Motor neuron (in vitro differentiated cells): ENCODE measurements around the gene RASD1. TPM values are rescaled to one million over a fixed set of nuclear protein-coding genes. Genes with fewer than 3 reads are reported as not detected.

Experiments
- ATAC-seq, 8 experiments: fragments of 200-7000 bp; cut with Tn5 transposase; replicated peaks in 6 of 8; 2 replicates each; pipeline ENCODE4 v1.8.0; 2021; ENCODE audit warnings: mild to moderate bottlenecking in 8 of 8, moderate library complexity in 8 of 8
- H3K27ac ChIP-seq, 2 donors: fragments of 250-450 bp; sonication (Bioruptor Pico); 2 replicates each; pipeline ENCODE4 v1.9.0; 2021; ENCODE audit warnings: antibody characterized with exemption in 2 of 2, mild to moderate bottlenecking in 2 of 2, moderate library complexity in 1 of 2
- H3K4me1 ChIP-seq, 2 donors: fragments of 250-450 bp; sonication (Bioruptor Pico); replicated peaks in 1 of 2; 2 replicates each; pipeline ENCODE4 v1.6.1; 2021; ENCODE audit warnings: antibody characterized with exemption in 2 of 2, mild to moderate bottlenecking in 2 of 2, moderate library complexity in 1 of 2
- H3K4me3 ChIP-seq, 5 donors: fragments of 250-450 bp; sonication (Bioruptor Pico); 2 replicates each; pipeline ENCODE4 v1.9.0; 2021; ENCODE audit warnings: antibody characterized with exemption in 5 of 5, mild to moderate bottlenecking in 5 of 5, moderate library complexity in 4 of 5
- WGBS, 10 experiments: fragments of 450-650 bp; shearing (Covaris generic); methylation state at CpG; one replicate each; pipeline ENCODE4 v1.0.0; 2022; 5-methylcytosine and 5-hydroxymethylcytosine counted together
- in situ Hi-C, 9 experiments: fragments of 400-800 bp; cut with MboI; loops; one replicate each; pipeline ENCODE4 v1.15.0; 2021; ENCODE audit warnings: low sequenced_read_pairs in 9 of 9, low pct_unique_long_range_greater_than_20kb in 2 of 9; ENCODE audit not compliant: unreplicated experiment in 9 of 9
- total RNA-seq, 8 experiments: library from RNA; unstranded; fragments of 300-600 nt; gene quantifications; 2 replicates each; pipeline versions ENCODE4 v1.2.3 to v1.2.4, GENCODE V29; 2022

RASD1 gene
- total RNA-seq, 8 experiments from 2014 or later, result 0.46 to 37.1 (median 6.7) TPM

DNA sequence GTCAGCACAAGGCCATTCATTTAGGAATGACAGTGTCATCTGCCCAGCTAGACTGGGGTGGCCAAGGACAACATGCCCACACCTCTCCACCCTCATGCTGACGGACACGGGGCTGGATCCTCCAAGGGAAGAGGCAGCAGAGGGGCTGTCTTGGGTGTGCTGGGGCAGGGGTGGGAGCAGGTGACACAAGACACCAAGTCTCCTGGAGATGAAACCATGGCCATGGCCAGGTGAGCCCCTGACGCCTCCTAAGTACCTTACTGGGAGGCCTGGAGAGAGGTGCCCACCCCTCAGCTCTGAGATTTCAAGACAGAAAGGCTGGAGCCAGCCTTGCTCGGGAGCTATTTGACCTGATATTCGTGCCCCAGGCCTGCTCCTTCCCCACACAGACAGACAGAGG, 9.0 kb upstream of the RASD1 start:
- no CpG with 5 or more reads among the region's 5 CpGs for WGBS, 10 experiments
- Histone ChIP-seq H3K4me3 (no peak overlapping the region), H3K4me1 (peaks cover 17 to 24% of the 10 kb centered on the region in 2 donors), H3K27ac (no peak overlapping the region)
- ATAC-seq, result no peak
- in situ Hi-C loops, result loop anchor here in 1 of 9 experiments (10.0 kb wide), 1 partner anchor 60 kb away; no protein-coding TSS in a partner anchor

DNA sequence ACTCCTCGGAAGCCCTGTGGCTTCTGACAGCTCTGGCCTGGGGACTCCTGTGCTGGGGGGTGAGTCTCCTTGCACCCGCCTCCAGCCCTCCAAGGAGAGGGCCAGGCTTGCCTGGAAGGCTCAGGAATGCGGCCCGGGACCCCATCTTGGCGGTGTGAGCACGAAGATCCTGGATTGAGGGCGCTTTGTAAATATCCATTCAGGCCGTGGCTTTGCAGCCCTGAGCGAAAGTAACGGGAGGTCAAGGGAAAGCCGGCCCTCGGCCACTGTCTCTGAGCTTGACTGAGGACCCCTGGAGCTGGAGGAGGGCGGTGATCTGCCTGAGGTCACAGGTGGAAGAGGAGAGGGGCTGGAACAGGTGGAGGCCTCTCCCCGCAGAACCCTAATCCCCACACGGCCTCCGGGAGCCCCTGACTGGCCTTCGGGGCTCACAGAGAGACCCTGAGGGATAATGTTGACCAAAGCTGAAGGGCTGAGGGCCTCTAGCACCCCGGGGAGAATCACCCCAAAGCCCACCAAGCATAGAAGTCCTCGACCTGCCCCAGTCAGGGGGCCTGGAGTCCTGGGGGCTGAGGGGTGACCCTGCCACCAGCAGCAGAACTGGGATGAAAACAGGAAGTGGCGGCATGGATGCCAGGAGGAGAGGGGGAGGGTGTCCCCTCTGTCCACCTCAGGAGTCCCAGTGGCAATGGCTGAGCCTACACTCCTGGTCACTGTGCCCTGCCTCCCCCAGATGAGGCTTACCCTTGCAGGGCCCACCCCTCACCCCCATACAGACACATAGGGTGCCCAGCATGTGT, 8.3 kb upstream of the RASD1 start:
- 50 to 100% (median 57%) methylated on average over 1 to 2 of the region's 20 CpGs; no CpG with 5 or more reads in 7 of the 10 experiments for WGBS, 10 experiments
- Histone ChIP-seq H3K27ac (no peak overlapping the region), H3K4me3 (no peak overlapping the region), H3K4me1 (peaks cover 21 to 24% of the 10 kb centered on the region in 2 donors)
- in situ Hi-C loops, result loop anchor here in 1 of 9 experiments (10.0 kb wide), 1 partner anchor 60 kb away; no protein-coding TSS in a partner anchor
- ATAC-seq, result no peak

DNA sequence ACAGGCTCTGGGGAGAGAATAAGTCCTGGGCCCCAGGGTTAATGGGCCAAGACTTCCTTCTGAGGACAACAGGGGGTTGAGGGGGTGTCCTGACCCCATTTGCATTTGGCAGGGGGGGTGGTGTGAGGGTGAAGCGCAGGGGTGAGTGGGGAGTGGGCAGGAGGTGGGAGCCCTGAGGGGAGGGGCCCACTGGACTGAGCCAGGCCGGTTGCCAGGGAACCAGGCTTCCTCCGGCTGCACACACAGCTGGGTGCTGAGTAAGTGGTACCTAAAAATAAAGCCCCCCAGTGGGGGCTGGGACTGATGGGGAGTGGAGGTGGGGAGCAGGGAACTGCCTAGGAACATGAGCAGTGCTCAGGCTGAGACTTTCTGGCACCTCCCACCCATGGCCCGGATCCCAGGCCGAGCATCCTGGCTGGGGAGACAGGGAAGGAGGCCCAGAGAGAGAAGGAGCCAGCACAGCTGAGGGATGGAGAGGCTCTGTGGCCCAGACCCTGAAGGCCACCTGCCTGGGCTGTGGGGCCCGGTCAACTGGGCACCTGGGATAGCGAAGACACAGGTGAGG, 7.5 kb upstream of the RASD1 start:
- WGBS, 10 experiments, result 36 to 100% methylated on average over 2 to 4 of the region's 7 CpGs; no CpG with 5 or more reads in 8 of the 10 experiments
- Histone ChIP-seq H3K4me1 (peaks cover 21 to 24% of the 10 kb centered on the region in 2 donors), H3K4me3 (no peak overlapping the region), H3K27ac (no peak overlapping the region)
- in situ Hi-C loops, result loop anchor here in 1 of 9 experiments (10.0 kb wide), 1 partner anchor 61 kb away; no protein-coding TSS in a partner anchor
- peak in 5 of 8 experiments; percentile 13 to 34 (median 18) for ATAC-seq

DNA sequence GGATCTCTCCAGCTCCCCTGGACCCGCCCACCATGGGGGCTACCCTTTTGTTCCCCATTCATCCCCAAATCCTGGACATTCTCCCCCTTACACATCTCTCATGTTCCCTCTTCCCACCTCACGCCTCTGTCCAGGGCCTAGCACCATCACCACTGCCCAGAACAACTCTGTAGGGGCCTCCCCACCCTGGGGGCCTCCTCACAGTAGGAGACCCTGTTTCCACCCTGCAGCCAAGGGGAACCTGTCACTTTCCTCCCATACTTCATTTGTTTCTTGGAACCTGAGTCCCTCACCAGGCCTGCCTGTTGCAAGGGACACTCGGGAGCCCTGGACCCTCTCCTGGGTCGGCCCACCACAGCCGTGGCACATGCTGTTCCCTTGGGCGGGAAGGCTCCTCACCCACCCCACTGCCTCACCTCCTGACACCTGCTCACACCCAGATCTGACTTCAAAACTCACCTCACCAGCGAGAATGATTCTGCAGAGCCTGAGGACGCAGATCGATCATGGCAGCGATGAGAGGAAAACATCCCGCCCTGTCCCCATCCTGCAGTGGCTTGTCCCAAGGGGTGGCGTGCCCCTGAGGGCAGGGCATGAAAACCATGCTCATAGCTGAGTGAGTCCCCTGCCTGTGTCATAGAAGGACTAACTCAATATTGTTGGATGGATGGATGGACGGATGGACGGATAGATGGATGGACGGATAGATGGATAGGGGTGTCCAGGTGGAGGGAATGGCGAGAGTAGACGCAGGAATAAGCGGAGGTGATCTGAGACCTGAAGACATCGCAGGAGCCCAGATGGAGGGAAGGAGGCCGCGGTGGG, 6.8 kb upstream of the RASD1 start:
- no peak for ATAC-seq
- no peak overlapping the region for H3K27ac ChIP-seq

DNA sequence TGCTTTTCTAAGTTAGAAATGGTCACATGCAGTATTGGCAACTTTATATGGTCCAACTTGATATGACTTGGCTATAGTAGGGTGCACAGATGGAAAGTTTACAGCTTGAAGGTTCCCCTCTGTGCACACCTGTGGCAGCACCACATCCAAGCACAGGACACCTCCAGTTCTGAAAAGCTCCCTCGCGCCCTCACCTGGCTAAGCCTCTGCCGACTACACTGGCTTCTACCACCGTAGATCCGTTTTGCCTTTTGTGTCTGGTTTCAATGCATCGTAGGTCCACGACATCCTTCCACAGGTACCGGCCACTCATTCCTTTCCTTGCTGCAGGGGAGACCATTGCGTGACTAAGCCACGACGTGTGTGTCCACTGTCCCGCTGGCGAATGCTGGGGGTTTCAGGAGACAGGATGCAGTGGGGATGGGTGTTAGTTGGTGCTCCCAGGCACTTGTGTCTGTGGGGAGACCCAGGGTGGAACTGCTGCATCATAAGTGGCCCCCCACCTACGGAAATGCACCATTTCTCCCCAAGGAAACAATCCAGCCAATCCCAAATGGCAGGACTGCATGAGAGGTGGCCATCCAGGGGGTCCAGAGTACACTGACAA, 4.9 kb upstream of the RASD1 start:
- in situ Hi-C loops, result loop anchor here in 1 of 9 experiments (10.0 kb wide), 1 partner anchor 64 kb away; no protein-coding TSS in a partner anchor
- Histone ChIP-seq H3K27ac (no peak overlapping the region), H3K4me3 (no peak overlapping the region), H3K4me1 (peaks cover 7 to 15% of the 10 kb centered on the region in 2 donors)
- no peak for ATAC-seq
- 0 to 79% (median 39%) methylated on average over 1 to 10 of the region's 14 CpGs; no CpG with 5 or more reads in 5 of the 10 experiments for WGBS, 10 experiments

More for the DNA sequence above, 6.8 kb upstream of the RASD1 start:
- in situ Hi-C loops, result loop anchor here in 1 of 9 experiments (10.0 kb wide), 1 partner anchor 62 kb away; no protein-coding TSS in a partner anchor
- no peak overlapping the region for H3K4me3 ChIP-seq
- 66 to 95% (median 81%) methylated on average over 3 to 9 of the region's 21 CpGs; no CpG with 5 or more reads in 5 of the 10 experiments for WGBS, 10 experiments
- H3K4me1 ChIP-seq, result peaks cover 21 to 24% of the 10 kb centered on the region in 2 donors

DNA sequence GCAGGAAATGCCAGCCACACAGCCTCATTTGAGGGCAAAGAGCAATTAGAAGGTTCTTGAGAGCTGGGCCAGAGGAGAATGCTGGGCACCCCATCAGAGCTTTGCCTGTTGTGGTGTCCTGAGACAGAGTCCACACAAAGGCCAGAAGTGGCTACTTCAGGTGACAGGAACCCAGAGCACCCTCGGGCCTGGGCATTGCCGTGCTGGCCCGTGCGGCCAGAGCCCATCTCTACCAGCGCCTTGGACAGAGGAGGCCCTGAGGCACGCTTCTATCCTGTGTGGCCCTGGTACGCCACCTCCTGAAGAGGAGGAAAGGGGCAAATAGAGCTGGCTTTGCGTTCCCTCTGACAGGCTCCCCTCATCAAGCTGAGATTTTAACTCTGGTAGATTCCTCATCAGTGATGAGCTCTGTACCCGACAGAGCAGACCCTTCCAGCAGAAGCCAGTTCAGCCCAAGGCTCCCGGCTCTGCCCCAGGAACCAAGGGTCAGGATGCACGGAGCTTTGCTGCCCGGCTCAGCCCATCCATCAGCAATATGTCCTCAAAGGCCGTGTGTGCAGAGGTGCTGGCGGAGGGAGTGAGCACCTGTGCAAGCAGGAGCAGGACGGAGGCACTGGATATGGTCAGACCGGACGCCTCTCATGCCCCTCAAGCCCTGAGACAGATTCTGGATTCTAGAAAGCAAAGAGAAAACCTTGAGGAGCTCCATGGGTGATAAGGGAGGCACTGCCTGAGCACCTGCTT, 3.4 kb upstream of the RASD1 start:
- ATAC-seq, result no peak
- in situ Hi-C loops, result loop anchor here in 1 of 9 experiments (10.0 to 25.0 kb wide), 3 partner anchors 65 to 145 kb away; no protein-coding TSS in a partner anchor
- H3K4me3 ChIP-seq, result no peak overlapping the region
- H3K4me1 ChIP-seq, result peaks cover 10 to 19% of the 10 kb centered on the region in 2 donors
- 50 to 93% (median 71%) methylated on average over 2 to 9 of the region's 17 CpGs; no CpG with 5 or more reads in 4 of the 10 experiments for WGBS, 10 experiments
- no peak overlapping the region for H3K27ac ChIP-seq

DNA sequence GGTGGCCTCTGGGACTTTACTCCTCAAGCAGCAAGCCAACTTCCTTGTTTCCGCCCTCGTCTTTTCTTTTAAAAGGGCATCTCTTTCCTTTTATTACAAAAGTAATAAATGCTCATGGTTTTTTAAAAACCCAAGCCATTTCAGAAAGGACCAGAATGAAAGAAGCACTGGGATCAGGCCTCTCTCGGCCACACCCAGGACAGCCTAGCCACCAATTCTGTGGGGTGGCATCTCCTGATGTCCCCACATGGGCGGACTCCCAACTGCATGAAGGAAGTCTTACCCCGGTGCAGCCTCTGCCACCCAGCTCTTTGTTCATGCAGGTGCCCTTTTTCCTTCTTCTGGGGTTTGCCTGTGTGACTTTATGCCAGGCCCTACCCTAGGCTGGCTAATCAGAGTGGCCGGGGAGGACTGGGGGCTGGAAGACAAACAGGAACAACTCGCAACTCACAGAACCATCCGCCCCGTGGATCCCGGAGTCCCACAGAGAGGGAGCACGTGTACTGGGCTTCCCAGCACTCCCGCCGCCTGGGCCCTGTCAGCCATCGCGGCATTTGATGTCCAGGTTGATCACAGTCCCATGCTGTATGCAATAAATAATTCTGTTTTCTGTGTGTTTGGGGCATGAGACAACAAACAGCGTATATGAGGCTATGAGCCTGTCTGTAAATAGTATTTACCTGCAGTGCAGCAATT, 2.6 kb upstream of the RASD1 start:
- ATAC-seq, result no peak
- Histone ChIP-seq H3K4me3 (no peak overlapping the region), H3K4me1 (peaks cover 12 to 15% of the 10 kb centered on the region in 2 donors), H3K27ac (no peak overlapping the region)
- 71 to 100% (median 85%) methylated on average over 1 to 10 of the region's 16 CpGs; no CpG with 5 or more reads in 4 of the 10 experiments for WGBS, 10 experiments
- in situ Hi-C loops, result loop anchor here in 1 of 9 experiments (10.0 to 25.0 kb wide), 2 partner anchors 139 to 144 kb away; no protein-coding TSS in a partner anchor

DNA sequence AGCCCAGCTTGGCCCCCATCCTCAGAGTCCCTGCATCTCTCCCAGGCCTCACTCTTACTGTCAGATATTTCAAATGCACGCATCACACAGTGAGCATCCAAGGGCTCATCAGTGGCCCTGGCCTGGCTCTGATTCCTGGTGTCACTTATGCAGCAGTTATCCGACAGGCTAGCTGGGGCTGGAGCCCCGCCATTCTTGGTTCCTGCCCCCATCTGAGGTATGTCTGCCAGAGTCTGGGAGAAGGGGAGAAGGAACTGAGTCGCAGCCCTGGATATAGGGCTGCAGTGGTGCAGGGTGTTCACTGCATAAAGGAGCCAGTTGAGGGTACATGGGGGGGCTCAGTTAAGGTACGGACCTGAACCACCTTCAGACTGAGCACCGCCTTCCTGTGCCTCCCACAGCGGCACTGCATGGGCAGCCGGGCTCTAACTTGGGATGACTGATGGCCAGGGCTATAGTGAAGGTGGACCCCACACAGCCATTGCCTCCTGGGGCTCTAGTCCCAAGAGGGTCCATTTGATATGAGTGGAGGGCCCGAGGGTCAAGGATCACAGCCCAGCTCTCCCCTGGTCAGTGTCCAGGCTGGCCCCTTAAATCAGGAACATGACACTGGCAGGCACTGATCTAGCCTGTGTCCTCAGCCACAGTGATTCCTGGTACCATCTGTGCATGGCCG, 1.8 kb upstream of the RASD1 start:
- WGBS, 10 experiments, result 20 to 100% (median 88%) methylated on average over 1 to 7 of the region's 10 CpGs; no CpG with 5 or more reads in 4 of the 10 experiments
- peaks cover 10 to 11% of the 10 kb centered on the region in 2 donors for H3K4me1 ChIP-seq
- no peak for ATAC-seq
- H3K4me3 ChIP-seq, result no peak overlapping the region
- in situ Hi-C loops, result loop anchor here in 1 of 9 experiments (10.0 to 25.0 kb wide), 2 partner anchors 139 to 143 kb away; no protein-coding TSS in a partner anchor
- H3K27ac ChIP-seq, result no peak overlapping the region

DNA sequence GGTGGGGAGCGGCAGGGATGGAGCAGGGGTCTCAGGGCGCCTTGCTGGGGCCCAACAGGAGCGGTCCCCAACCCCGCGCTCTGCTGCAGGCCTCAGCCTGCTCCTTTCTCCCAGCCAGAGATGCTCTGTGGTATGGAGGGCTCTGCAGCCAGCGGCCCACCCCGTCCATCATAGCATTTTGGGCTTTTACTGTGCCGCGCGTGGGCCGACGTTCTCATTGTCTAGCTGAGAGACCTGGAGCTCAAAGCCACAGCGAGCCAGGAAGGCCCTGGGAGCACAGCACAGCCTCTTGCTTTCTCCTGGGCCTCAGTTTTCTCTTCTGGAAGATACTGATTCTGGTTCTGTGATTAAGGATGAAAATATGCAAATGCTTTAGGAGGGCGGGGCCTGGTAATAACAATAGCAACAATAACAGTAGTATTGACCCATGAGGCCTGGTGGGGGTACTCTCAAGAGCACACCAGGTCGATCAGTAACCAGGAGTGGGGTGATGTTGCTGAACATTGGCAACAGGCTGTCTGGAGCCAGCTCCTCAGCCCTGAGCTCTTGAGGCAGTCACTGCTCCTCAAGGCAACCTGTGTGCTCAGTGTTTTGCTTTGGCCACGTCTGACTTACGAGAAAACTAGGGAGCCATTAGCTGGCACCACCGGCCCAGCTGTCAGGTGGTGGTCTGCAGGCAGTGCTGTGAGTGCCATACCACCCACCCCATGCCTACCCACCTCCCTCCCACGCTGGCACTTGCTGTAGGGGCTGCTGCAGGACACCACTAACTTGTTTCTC, 1.1 kb upstream of the RASD1 start:
- ATAC-seq, result no peak
- WGBS, 10 experiments, result 0 to 60% (median 49%) methylated on average over 1 to 7 of the region's 19 CpGs; no CpG with 5 or more reads in 4 of the 10 experiments
- Histone ChIP-seq H3K4me3 (peak overlapping the region; percentile 38 to 55 (median 45)), H3K4me1 (peaks cover 10 to 11% of the 10 kb centered on the region in 2 donors), H3K27ac (peak overlapping the region in 1 of 2 donors; percentile 80)
- in situ Hi-C loops, result loop anchor here in 1 of 9 experiments (10.0 to 25.0 kb wide), 2 partner anchors 140 to 142 kb away; no protein-coding TSS in a partner anchor
